Measurements from ENCODE around the gene SLC35F3.

SLC35F3 gene

GRCh38 chr1:234014208-234014607 is 109.7 kb downstream of the SLC35F3 start:
- H3K4me1 ChIP-seq (ENCODE audit: control insufficient read depth in 2 of 2, insufficient read depth in 2 of 2, low read length in 2 of 2) = no peaks in the 10 kb centered on the region
- H3K9ac ChIP-seq (ENCODE audit: low read depth in 1 of 2, low read length in 2 of 2) = no peak overlapping the region
- H3K27me3 ChIP-seq (ENCODE audit: control insufficient read depth in 2 of 2, insufficient read depth in 2 of 2, low read length in 2 of 2) = no peaks in the 10 kb centered on the region
- no peak overlapping the region for H3K27ac ChIP-seq (ENCODE audit: low read depth in 2 of 2, low read length in 2 of 2)
- H3K9me3 ChIP-seq (ENCODE audit: control insufficient read depth in 2 of 2, low read length in 2 of 2) = no peaks in the 10 kb centered on the region
- no peaks in the 10 kb centered on the region for H3K36me3 ChIP-seq (ENCODE audit: control insufficient read depth in 2 of 2, insufficient read depth in 2 of 2, low read length in 2 of 2)
- no peak overlapping the region for H3K4me3 ChIP-seq (ENCODE audit: low read length in 2 of 2)

- Histone ChIP-seq H3K36me3 (ENCODE audit: control insufficient read depth in 2 of 2, insufficient read depth in 2 of 2, low read length in 2 of 2) (no peaks in the 10 kb centered on the region), H3K9me3 (ENCODE audit: control insufficient read depth in 2 of 2, low read length in 2 of 2) (no peaks in the 10 kb centered on the region), H3K4me1 (ENCODE audit: control insufficient read depth in 2 of 2, insufficient read depth in 2 of 2, low read length in 2 of 2) (no peaks in the 10 kb centered on the region), H3K9ac (ENCODE audit: low read depth in 1 of 2, low read length in 2 of 2) (no peak overlapping the region), H3K27ac (ENCODE audit: low read depth in 2 of 2, low read length in 2 of 2) (no peak overlapping the region), H3K4me3 (ENCODE audit: low read length in 2 of 2) (no peak overlapping the region), H3K27me3 (ENCODE audit: control insufficient read depth in 2 of 2, insufficient read depth in 2 of 2, low read length in 2 of 2) (no peaks in the 10 kb centered on the region)
These were observed 114.3 kb downstream of the SLC35F3 start for GRCh38 chr1:234018816-234019215.

GRCh38 chr1:234019387-234019786 is 114.9 kb downstream of the SLC35F3 start:
- Histone ChIP-seq H3K27ac (ENCODE audit: low read depth in 2 of 2, low read length in 2 of 2) (no peak overlapping the region), H3K9me3 (ENCODE audit: control insufficient read depth in 2 of 2, low read length in 2 of 2) (no peaks in the 10 kb centered on the region), H3K4me3 (ENCODE audit: low read length in 2 of 2) (no peak overlapping the region), H3K36me3 (ENCODE audit: control insufficient read depth in 2 of 2, insufficient read depth in 2 of 2, low read length in 2 of 2) (no peaks in the 10 kb centered on the region), H3K4me1 (ENCODE audit: control insufficient read depth in 2 of 2, insufficient read depth in 2 of 2, low read length in 2 of 2) (no peaks in the 10 kb centered on the region), H3K27me3 (ENCODE audit: control insufficient read depth in 2 of 2, insufficient read depth in 2 of 2, low read length in 2 of 2) (no peaks in the 10 kb centered on the region), H3K9ac (ENCODE audit: low read depth in 1 of 2, low read length in 2 of 2) (no peak overlapping the region)

GRCh38 chr1:234022302-234022701 is 117.8 kb downstream of the SLC35F3 start:
- no peaks in the 10 kb centered on the region for H3K36me3 ChIP-seq (ENCODE audit: control insufficient read depth in 2 of 2, insufficient read depth in 2 of 2, low read length in 2 of 2)
- H3K27me3 ChIP-seq (ENCODE audit: control insufficient read depth in 2 of 2, insufficient read depth in 2 of 2, low read length in 2 of 2) = no peaks in the 10 kb centered on the region
- H3K4me1 ChIP-seq (ENCODE audit: control insufficient read depth in 2 of 2, insufficient read depth in 2 of 2, low read length in 2 of 2) = no peaks in the 10 kb centered on the region
- no peak overlapping the region for H3K9ac ChIP-seq (ENCODE audit: low read depth in 1 of 2, low read length in 2 of 2)
- no peak overlapping the region for H3K4me3 ChIP-seq (ENCODE audit: low read length in 2 of 2)
- H3K9me3 ChIP-seq (ENCODE audit: control insufficient read depth in 2 of 2, low read length in 2 of 2) = no peaks in the 10 kb centered on the region
- no peak overlapping the region for H3K27ac ChIP-seq (ENCODE audit: low read depth in 2 of 2, low read length in 2 of 2)

- no peak overlapping the region for H3K9ac ChIP-seq (ENCODE audit: low read depth in 1 of 2, low read length in 2 of 2)
- H3K36me3 ChIP-seq (ENCODE audit: control insufficient read depth in 2 of 2, insufficient read depth in 2 of 2, low read length in 2 of 2) = no peaks in the 10 kb centered on the region
- no peaks in the 10 kb centered on the region for H3K9me3 ChIP-seq (ENCODE audit: control insufficient read depth in 2 of 2, low read length in 2 of 2)
- no peaks in the 10 kb centered on the region for H3K27me3 ChIP-seq (ENCODE audit: control insufficient read depth in 2 of 2, insufficient read depth in 2 of 2, low read length in 2 of 2)
- no peaks in the 10 kb centered on the region for H3K4me1 ChIP-seq (ENCODE audit: control insufficient read depth in 2 of 2, insufficient read depth in 2 of 2, low read length in 2 of 2)
- H3K4me3 ChIP-seq (ENCODE audit: low read length in 2 of 2) = no peak overlapping the region
- no peak overlapping the region for H3K27ac ChIP-seq (ENCODE audit: low read depth in 2 of 2, low read length in 2 of 2)
These were observed 135.1 kb downstream of the SLC35F3 start for GRCh38 chr1:234039603-234040002.

GRCh38 chr1:234040446-234041317 is 136.2 kb downstream of the SLC35F3 start:
- Histone ChIP-seq H3K27me3 (ENCODE audit: control insufficient read depth in 2 of 2, insufficient read depth in 2 of 2, low read length in 2 of 2) (no peaks in the 10 kb centered on the region), H3K4me1 (ENCODE audit: control insufficient read depth in 2 of 2, insufficient read depth in 2 of 2, low read length in 2 of 2) (no peaks in the 10 kb centered on the region), H3K9ac (ENCODE audit: low read depth in 1 of 2, low read length in 2 of 2) (no peak overlapping the region), H3K27ac (ENCODE audit: low read depth in 2 of 2, low read length in 2 of 2) (no peak overlapping the region), H3K36me3 (ENCODE audit: control insufficient read depth in 2 of 2, insufficient read depth in 2 of 2, low read length in 2 of 2) (no peaks in the 10 kb centered on the region), H3K9me3 (ENCODE audit: control insufficient read depth in 2 of 2, low read length in 2 of 2) (no peaks in the 10 kb centered on the region), H3K4me3 (ENCODE audit: low read length in 2 of 2) (no peak overlapping the region)

GRCh38 chr1:234044079-234044478 is 139.6 kb downstream of the SLC35F3 start:
- Histone ChIP-seq H3K9me3 (ENCODE audit: control insufficient read depth in 2 of 2, low read length in 2 of 2) (no peaks in the 10 kb centered on the region), H3K36me3 (ENCODE audit: control insufficient read depth in 2 of 2, insufficient read depth in 2 of 2, low read length in 2 of 2) (no peaks in the 10 kb centered on the region), H3K4me3 (ENCODE audit: low read length in 2 of 2) (no peak overlapping the region), H3K4me1 (ENCODE audit: control insufficient read depth in 2 of 2, insufficient read depth in 2 of 2, low read length in 2 of 2) (no peaks in the 10 kb centered on the region), H3K27ac (ENCODE audit: low read depth in 2 of 2, low read length in 2 of 2) (no peak overlapping the region), H3K9ac (ENCODE audit: low read depth in 1 of 2, low read length in 2 of 2) (no peak overlapping the region), H3K27me3 (ENCODE audit: control insufficient read depth in 2 of 2, insufficient read depth in 2 of 2, low read length in 2 of 2) (no peaks in the 10 kb centered on the region)

GRCh38 chr1:234047123-234047522 is 142.6 kb downstream of the SLC35F3 start:
- Histone ChIP-seq H3K36me3 (ENCODE audit: control insufficient read depth in 2 of 2, insufficient read depth in 2 of 2, low read length in 2 of 2) (no peaks in the 10 kb centered on the region), H3K4me1 (ENCODE audit: control insufficient read depth in 2 of 2, insufficient read depth in 2 of 2, low read length in 2 of 2) (no peaks in the 10 kb centered on the region), H3K9me3 (ENCODE audit: control insufficient read depth in 2 of 2, low read length in 2 of 2) (no peaks in the 10 kb centered on the region), H3K27ac (ENCODE audit: low read depth in 2 of 2, low read length in 2 of 2) (no peak overlapping the region), H3K27me3 (ENCODE audit: control insufficient read depth in 2 of 2, insufficient read depth in 2 of 2, low read length in 2 of 2) (no peaks in the 10 kb centered on the region), H3K4me3 (ENCODE audit: low read length in 2 of 2) (no peak overlapping the region), H3K9ac (ENCODE audit: low read depth in 1 of 2, low read length in 2 of 2) (no peak overlapping the region)

- Histone ChIP-seq H3K27me3 (ENCODE audit: control insufficient read depth in 2 of 2, insufficient read depth in 2 of 2, low read length in 2 of 2) (no peaks in the 10 kb centered on the region), H3K9ac (ENCODE audit: low read depth in 1 of 2, low read length in 2 of 2) (no peak overlapping the region), H3K27ac (ENCODE audit: low read depth in 2 of 2, low read length in 2 of 2) (no peak overlapping the region), H3K9me3 (ENCODE audit: control insufficient read depth in 2 of 2, low read length in 2 of 2) (no peaks in the 10 kb centered on the region), H3K4me1 (ENCODE audit: control insufficient read depth in 2 of 2, insufficient read depth in 2 of 2, low read length in 2 of 2) (no peaks in the 10 kb centered on the region), H3K36me3 (ENCODE audit: control insufficient read depth in 2 of 2, insufficient read depth in 2 of 2, low read length in 2 of 2) (no peaks in the 10 kb centered on the region), H3K4me3 (ENCODE audit: low read length in 2 of 2) (no peak overlapping the region)
These were observed 157.7 kb downstream of the SLC35F3 start for GRCh38 chr1:234062166-234062565.

GRCh38 chr1:234065794-234066447 is 161.4 kb downstream of the SLC35F3 start:
- H3K27ac ChIP-seq (ENCODE audit: low read depth in 2 of 2, low read length in 2 of 2) = no peak overlapping the region
- H3K9ac ChIP-seq (ENCODE audit: low read depth in 1 of 2, low read length in 2 of 2) = no peak overlapping the region
- no peaks in the 10 kb centered on the region for H3K27me3 ChIP-seq (ENCODE audit: control insufficient read depth in 2 of 2, insufficient read depth in 2 of 2, low read length in 2 of 2)
- H3K9me3 ChIP-seq (ENCODE audit: control insufficient read depth in 2 of 2, low read length in 2 of 2) = no peaks in the 10 kb centered on the region
- H3K4me1 ChIP-seq (ENCODE audit: control insufficient read depth in 2 of 2, insufficient read depth in 2 of 2, low read length in 2 of 2) = no peaks in the 10 kb centered on the region
- H3K4me3 ChIP-seq (ENCODE audit: low read length in 2 of 2) = no peak overlapping the region
- H3K36me3 ChIP-seq (ENCODE audit: control insufficient read depth in 2 of 2, insufficient read depth in 2 of 2, low read length in 2 of 2) = no peaks in the 10 kb centered on the region
